Endothelial cell of umbilical vein (primary cell): Measurements from ENCODE around the gene CNR2.

Experiments
- CTCF ChIP-seq, 2 donors: IDR thresholded peaks; 1 replicate in 1 of 2; 2 replicates in 1 of 2; pipeline ENCODE4 v1.5.1; 2011; ENCODE audit warnings: low read length in 2 of 2, mild to moderate bottlenecking in 2 of 2, moderate library complexity in 2 of 2, control low read depth in 1 of 2, inconsistent platforms in 1 of 2, low read depth in 1 of 2; ENCODE audit not compliant: insufficient read depth in 1 of 2; ENCODE audit errors: extremely low read depth in 1 of 2
- EZH2 ChIP-seq: IDR thresholded peaks from 2 replicates; pipeline ENCODE4 v1.6.1; 2012; ENCODE audit warnings: borderline replicate concordance, low read depth, mild to moderate bottlenecking, moderate library complexity, low read length, inconsistent platforms; ENCODE audit not compliant: severe bottlenecking
- FOS ChIP-seq: IDR thresholded peaks from 2 replicates; pipeline ENCODE4 v1.6.1; 2011; ENCODE audit warnings: mild to moderate bottlenecking, low read length, moderate library complexity, borderline replicate concordance; ENCODE audit not compliant: insufficient read depth
- JUN ChIP-seq: IDR thresholded peaks from 2 replicates; pipeline ENCODE4 v1.6.1; 2011; ENCODE audit warnings: borderline replicate concordance, low read depth; ENCODE audit not compliant: insufficient read length, insufficient read depth
- MAX ChIP-seq: IDR thresholded peaks from 2 replicates; pipeline ENCODE4 v1.6.1; 2011; ENCODE audit not compliant: insufficient read depth, insufficient read length
- MYC ChIP-seq: IDR thresholded peaks from one replicate; pipeline ENCODE4 v1.6.1; 2011; ENCODE audit warnings: mild to moderate bottlenecking, low read depth, low read length
- POLR2A ChIP-seq: IDR thresholded peaks from 2 replicates; pipeline ENCODE4 v1.6.1; 2012; ENCODE audit warnings: low read depth, mild to moderate bottlenecking, control low read depth, low read length
- POLR2AphosphoS5 ChIP-seq: IDR thresholded peaks from 2 replicates; pipeline ENCODE4 v1.6.1; 2012; ENCODE audit warnings: low read depth, mild to moderate bottlenecking, control low read depth, low read length, moderate library complexity; ENCODE audit not compliant: insufficient read depth

DNA sequence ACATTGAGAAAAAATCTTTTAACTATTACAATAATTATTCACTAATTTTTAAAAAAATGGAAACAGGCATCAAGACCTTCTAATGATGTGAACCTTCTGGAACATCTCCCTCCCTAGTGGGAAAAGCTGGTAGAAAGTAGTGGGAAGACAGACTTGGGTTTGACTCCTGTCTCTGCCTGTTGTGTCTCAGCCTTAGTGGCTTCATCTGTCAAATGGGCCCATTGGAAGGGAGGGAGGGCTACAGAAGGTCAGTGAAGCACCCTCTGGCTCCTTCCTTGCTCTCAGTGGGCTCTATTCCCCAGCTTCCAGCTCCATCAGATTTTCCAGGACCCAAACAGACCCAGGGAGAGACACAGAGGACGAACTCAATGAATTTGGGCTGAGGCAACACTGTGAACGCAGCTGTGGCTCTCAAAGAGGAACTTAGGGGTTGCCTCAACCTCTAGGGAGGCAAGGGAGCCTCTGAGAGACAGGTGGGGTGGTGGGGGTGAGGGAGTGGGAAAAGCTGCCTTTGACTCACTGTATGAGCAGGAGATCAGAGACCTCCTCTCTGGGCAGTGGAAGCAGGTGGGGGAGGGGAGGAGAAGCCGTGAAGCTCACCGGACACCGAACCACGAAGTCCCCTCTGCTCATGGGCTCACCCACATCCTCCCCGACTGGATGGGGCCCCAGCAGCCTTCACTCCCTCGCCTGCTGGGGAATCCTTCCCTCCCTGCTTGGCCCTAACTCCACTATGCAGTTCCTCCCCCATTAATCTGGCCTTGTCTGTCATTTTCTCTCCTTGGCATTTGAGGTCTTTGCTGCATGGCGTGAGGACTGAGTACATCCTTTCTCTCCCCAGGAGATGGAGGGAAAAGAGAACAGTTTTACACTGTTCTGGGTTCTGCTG is 4.5 kb downstream of the CNR2 start:
- TF ChIP-seq FOS (no peak), POLR2AphosphoS5 (no peak), CTCF (IDR thresholded peaks at IDR 0.05; ENCODE audit: extremely low read depth in 1 of 2, insufficient read depth in 1 of 2, low read depth in 1 of 2, low read length in 2 of 2) (no peak), POLR2A (no peak), MAX (no peak), EZH2 (no peak), MYC (no peak), JUN (no peak)
